Suprapubic skin (tissue), 4 donors: ENCODE data around the gene STK36.

Source experiments
- EP300 ChIP-seq: sonication (generic); formaldehyde crosslinking; IDR thresholded peaks from one replicate; pipeline ENCODE4 v1.6.1; 2017; ENCODE audit warnings: antibody characterized with exemption
- POLR2AphosphoS5 ChIP-seq, 3 donors: sonication (generic); formaldehyde crosslinking; IDR thresholded peaks; one replicate each; pipeline ENCODE4 v1.6.1; 2017; ENCODE audit warnings: antibody characterized with exemption in 3 of 3
- TF ChIP-seq, protein P1 (sequence below), 2 donors: fragments of 200-600 bp in 1 of 2; fragments of 450-650 bp in 1 of 2; sonication (generic) in 1 of 2; IDR thresholded peaks; one replicate each; pipeline ENCODE4 v1.5.1; 2016 to 2019; ENCODE audit warnings: antibody characterized with exemption in 2 of 2, mild to moderate bottlenecking in 1 of 2, moderate library complexity in 1 of 2

DNA sequence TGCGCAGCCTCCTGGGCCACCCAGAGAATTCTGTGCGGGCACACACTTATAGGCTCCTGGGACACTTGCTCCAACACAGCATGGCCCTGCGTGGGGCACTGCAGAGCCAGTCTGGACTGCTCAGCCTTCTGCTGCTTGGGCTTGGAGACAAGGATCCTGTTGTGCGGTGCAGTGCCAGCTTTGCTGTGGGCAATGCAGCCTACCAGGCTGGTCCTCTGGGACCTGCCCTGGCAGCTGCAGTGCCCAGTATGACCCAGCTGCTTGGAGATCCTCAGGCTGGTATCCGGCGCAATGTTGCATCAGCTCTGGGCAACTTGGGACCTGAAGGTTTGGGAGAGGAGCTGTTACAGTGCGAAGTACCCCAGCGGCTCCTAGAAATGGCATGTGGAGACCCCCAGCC, 27.0 kb downstream of the STK36 start:
- TF ChIP-seq, protein P1, sequence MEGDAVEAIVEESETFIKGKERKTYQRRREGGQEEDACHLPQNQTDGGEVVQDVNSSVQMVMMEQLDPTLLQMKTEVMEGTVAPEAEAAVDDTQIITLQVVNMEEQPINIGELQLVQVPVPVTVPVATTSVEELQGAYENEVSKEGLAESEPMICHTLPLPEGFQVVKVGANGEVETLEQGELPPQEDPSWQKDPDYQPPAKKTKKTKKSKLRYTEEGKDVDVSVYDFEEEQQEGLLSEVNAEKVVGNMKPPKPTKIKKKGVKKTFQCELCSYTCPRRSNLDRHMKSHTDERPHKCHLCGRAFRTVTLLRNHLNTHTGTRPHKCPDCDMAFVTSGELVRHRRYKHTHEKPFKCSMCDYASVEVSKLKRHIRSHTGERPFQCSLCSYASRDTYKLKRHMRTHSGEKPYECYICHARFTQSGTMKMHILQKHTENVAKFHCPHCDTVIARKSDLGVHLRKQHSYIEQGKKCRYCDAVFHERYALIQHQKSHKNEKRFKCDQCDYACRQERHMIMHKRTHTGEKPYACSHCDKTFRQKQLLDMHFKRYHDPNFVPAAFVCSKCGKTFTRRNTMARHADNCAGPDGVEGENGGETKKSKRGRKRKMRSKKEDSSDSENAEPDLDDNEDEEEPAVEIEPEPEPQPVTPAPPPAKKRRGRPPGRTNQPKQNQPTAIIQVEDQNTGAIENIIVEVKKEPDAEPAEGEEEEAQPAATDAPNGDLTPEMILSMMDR (IDR thresholded peaks at IDR 0.05), result no peak
- no peak for TF ChIP-seq POLR2AphosphoS5 (IDR thresholded peaks at IDR 0.05)
- TF ChIP-seq EP300, result no peak
